HG03457 (cell line): ENCODE results near the gene ARFIP1.
A peak's percentile ranks its signal among the peaks of the same experiment; 100 is the strongest.
"Not testable (repeated sequence)": the region's sequence is repeated elsewhere in the genome, so short reads cannot be mapped to it uniquely, and the experiment has no call there.

Experiments used
- ATAC-seq: cut with Tn5 transposase; IDR thresholded peaks from one replicate; pipeline ENCODE4 v1.9.1; 2021; ENCODE audit warnings: moderate number of reproducible peaks; ENCODE audit not compliant: unreplicated experiment

Gene ARFIP1

DNA sequence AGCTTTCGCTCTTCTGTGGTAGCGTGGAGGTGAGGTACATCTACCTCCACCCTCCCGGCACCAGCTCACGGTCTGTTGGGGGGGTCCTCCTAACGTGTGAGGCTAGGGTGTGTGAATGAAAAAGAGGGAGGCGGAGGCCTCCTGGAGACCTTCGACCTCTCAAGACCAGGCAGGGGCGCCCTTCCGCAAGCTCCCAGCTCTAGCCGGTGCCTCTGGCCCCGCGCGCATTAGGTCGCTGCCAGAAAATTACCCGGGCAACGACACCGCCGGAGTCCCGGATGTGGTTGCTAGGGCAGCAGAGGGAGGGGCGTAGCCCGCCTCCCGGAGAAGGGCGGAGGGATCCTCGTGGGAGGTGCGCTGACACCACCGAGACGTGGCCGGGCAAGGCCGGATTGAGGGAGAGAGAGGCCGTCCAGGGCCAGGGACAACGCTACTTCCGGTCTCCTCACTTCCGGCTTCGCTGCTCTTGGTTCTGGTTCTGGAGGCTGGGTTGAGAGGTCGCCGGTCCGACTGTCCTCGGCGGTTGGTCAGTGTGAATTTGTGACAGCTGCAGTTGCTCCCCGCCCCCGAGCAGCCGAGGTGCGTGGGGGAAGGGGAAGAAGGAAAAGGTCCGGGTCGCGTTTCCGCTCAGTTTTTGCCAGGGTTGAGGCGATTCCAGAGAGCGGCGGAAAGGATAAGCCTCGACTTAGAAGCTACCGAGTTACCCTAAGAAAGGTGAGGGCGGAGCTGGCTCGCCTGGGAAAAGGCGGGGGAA, at the start of gene ARFIP1, which contains the start of gene TIGD4:
Gene ARFIP1, plus strand, starts transcription at position 442 of the 754 bp plus-strand sequence. CDS start 49,680 bp downstream, outside the sequence.
Gene TIGD4, minus strand, starts transcription at position 218 of the 754 bp plus-strand sequence. CDS start 8,726 bp downstream, outside the sequence.
- peak; percentile 91 for ATAC-seq

DNA sequence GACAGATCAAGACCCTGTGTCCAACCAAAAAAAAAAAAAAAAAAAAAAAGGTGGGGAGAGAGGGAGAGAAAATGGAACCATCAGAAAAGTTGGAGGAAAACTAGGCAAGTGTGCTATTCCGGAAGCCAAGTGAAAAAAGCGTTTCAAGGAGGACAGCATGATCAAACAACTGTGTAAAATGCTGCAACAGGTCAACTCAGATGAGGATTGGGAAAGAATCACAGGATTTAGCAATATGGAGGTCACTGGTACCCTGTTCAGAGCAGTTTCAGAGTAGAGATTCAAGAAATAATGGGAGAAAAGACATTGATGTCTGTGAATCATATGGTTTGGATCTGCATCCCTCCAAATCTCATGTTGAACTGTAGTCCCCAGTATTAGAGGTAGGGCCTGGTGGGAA, 47.8 kb upstream of the ARFIP1 start:
- ATAC-seq = no peak

GRCh38 chr4:152734015-152734698, 45.6 kb upstream of the ARFIP1 start:
- ATAC-seq = no peak

DNA sequence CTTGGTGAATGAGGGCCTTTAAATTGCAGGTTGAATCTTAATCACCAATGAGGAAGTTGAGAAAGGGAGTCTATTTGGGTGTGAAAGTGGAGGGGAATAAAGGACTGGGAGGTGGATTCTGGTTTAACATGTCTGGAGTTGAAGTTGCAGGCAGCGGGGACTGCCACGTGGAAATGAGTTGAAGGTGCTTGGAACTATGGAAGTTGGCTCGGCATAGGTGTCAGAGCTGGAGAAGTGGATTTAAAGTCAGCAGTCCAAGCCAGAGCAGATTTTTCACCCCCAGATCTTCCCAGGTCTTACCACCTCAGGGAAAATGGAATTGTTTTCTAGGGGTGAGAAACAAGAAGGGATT, 45.1 kb upstream of the ARFIP1 start:
- ATAC-seq = no peak

DNA sequence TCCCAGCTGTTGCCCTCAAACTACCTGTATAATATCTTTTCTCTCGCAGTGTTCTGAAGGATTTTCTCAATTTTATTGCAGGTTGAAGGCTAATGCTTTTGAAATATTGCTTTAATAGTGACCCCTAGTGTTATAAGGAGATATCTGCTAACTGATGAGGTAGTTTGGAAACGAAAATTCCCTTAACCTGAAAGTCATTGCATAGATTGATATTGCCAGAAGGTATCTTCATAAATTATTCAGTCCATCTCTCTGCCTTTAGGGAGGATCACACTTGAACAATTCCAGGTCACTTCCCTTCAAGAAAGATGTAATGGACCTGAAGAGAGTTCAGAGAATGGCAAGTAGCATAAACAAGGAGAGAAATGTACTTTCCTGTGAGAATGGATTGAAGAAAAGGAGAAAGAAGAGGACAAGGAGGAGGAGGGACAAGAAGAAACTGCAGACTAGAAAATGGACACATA, 44.3 kb upstream of the ARFIP1 start:
- no peak for ATAC-seq

GRCh38 chr4:152735906-152736305, 43.8 kb upstream of the ARFIP1 start:
- no peak for ATAC-seq

- ATAC-seq = no peak
Measured at GRCh38 chr4:152738827-152739226, 40.9 kb upstream of the ARFIP1 start.

- ATAC-seq = no peak
Measured at GRCh38 chr4:152747444-152747843, 32.3 kb upstream of the ARFIP1 start.

- no peak for ATAC-seq
Measured at GRCh38 chr4:152748619-152749018, 31.1 kb upstream of the ARFIP1 start.

DNA sequence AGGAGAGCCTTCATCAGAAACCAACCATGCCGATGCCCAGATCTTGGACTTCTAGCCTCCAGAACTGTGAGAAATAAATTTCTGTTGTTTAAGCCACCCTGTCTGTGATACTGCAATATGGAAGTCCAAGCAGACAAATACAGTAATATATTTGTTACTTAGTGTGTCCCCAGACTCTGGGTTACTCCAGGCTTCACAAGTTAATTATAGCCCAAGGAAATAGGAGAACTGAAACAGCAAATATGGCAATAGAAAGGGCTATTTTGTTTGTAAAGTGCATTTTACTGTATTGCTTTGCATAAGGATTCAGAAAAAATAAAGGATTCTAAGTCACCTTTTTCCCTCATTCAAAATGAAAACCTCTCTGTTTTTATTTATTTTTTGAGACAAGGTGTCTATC, 16.0 kb upstream of the ARFIP1 start:
- ATAC-seq = no peak

DNA sequence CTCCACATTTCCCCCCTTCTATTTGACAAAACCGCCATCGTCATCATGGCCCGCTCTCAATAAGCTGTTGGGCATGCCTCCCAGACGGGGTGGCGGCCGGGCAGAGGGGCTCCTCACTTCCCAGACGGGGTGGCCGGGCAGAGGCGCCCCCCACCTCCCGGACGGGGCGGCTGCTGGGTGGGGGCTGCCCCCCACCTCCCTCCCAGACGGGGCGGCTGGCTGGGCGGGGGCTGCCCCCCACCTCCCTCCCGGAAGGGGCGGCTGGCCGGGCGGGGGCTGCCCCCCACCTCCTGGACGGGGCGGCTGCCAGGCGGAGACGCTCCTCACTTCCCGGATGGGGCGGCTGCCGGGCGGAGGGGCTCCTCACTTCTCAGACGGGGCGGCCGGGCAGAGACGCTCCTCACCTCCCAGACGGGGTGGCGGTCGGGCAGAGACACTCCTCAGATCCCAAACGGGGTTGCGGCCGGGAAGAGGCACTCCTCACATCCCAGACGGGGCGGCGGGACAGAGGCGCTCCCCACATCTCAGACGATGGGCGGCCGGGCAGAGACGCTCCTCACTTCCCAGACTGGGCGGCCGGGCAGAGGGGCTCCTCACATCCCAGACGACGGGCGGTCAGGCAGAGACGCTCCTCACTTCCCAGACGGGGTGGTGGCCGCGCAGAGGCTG, 14.6 kb upstream of the ARFIP1 start:
- not testable (repeated sequence) for ATAC-seq

GRCh38 chr4:152771741-152772533, 7.8 kb upstream of the ARFIP1 start:
- ATAC-seq = peak; percentile 72

DNA sequence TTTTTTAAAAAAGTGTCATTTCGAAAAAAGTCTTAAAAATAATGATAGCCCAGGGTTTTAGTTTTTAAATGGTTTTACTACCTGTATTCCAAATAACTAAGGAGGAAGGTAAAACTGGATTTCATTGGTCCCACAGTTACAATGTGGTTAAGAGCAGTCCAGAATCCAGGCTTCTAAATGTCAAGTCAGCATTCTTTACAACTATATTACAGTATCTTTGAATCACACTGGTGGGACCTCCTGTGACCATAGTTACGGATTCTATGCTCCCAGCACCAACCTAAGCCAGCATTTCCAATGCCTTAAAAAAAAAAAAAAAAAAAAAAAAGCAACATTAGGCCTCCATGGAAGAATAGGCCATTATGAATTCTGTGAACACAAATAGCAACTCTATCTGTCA, 6.4 kb upstream of the ARFIP1 start:
- ATAC-seq = no peak

- ATAC-seq = no peak
Measured at GRCh38 chr4:152773953-152774352, 5.8 kb upstream of the ARFIP1 start.

- ATAC-seq = no peak
Measured at GRCh38 chr4:152776352-152776751, 3.4 kb upstream of the ARFIP1 start.

- no peak for ATAC-seq
Measured at GRCh38 chr4:152777488-152777887, 2.3 kb upstream of the ARFIP1 start.

GRCh38 chr4:152778656-152779512, 870 bp upstream of the ARFIP1 start:
- ATAC-seq = peak; percentile 2

DNA sequence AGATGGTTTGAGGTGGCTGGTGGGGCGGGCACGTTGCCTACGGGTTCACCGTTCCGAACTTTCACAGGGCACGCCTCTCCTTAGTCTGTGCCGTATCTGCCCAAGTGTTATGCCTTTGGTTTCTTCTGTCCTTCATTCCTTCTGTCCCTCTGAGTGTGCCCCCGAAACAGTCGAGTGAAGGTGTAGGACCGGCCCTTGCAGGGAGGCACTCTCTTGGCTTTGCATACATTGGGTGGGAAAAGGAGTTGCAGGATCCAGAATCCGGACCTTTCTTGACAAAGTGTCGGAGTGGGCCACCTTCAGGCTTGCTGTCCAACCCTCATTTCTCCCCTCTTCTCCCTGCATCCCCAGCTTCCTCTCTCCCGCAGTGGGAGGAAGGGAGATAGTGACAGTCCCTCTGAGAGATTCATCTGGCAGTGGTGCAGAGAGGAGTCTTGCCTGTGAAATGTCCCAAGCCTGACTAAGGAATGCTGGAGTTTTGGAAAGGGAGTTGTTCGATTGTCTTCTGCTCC, 569 bp downstream of the ARFIP1 start:
- peak; percentile 22 for ATAC-seq

DNA sequence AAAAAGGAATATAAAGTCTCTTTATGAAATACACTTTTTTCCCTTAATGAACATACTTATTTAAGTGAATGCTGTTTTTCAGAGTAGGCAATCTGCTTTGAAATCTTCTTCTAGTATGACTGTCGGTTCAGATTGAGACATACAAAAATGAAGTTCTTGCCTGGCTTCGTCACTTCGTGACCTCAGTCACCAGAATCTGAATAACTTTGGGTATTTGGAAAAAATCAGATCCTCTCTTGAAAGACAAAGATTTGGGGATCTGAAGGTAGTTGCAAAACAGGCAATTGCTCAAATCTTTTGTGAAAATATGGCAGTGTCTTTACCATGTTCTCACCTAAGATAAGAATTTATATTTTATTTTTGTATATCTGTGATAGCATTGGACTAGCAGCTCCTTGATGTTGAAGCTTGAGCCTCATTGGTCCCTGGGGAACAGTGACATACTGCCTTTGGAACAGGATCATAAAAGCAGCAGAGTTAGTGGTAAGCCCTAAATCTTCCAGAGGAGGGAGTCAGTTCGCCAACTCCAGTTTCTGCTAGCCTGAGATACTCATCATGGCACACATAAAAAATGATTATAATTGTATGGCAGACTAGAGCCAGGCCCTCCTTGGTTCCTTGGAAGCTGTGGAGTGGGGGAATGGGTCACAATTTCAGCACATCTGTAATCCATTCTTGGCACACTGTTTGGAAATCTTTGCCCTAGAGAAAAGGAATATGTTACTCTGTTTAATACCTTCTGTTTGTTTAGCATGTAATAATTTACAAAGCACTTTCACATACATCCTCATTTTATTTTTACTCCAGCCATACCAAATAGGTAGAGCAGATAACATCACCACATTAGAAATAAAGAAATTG, 5.0 kb downstream of the ARFIP1 start:
- ATAC-seq = no peak
